Osteocyte (in vitro differentiated cells): ENCODE measurements around the gene SLC37A4. TPM values are rescaled to one million over a fixed set of nuclear protein-coding genes. Genes with fewer than 3 reads are reported as not detected.

Experiments used
- DNase-seq: peaks from one replicate; pipeline ENCODE4 v3.0.0; 2021; ENCODE audit warnings: mixed read lengths; ENCODE audit not compliant: unreplicated experiment; ENCODE audit errors: extremely low spot score
- H3K27ac Mint-ChIP-seq: one replicate; pipeline ENCODE4 v1.8.0; 2021; ENCODE audit warnings: mild to moderate bottlenecking, mixed read lengths; ENCODE audit not compliant: unreplicated experiment
- H3K27me3 Mint-ChIP-seq: one replicate; pipeline ENCODE4 v1.8.0; 2021; ENCODE audit warnings: mixed read lengths; ENCODE audit not compliant: unreplicated experiment
- H3K36me3 Mint-ChIP-seq: one replicate; pipeline ENCODE4 v1.8.0; 2021; ENCODE audit warnings: mixed read lengths; ENCODE audit not compliant: unreplicated experiment
- H3K4me1 Mint-ChIP-seq: one replicate; pipeline ENCODE4 v1.8.0; 2021; ENCODE audit warnings: mixed read lengths; ENCODE audit not compliant: unreplicated experiment
- H3K4me3 Mint-ChIP-seq: one replicate; pipeline ENCODE4 v1.8.0; 2021; ENCODE audit warnings: mild to moderate bottlenecking, moderate library complexity, mixed read lengths; ENCODE audit not compliant: unreplicated experiment
- H3K9me3 Mint-ChIP-seq: one replicate; pipeline ENCODE4 v1.8.0; 2021; ENCODE audit warnings: mixed read lengths; ENCODE audit not compliant: unreplicated experiment
- CTCF ChIP-seq: fragments of 200-600 bp; sonication (generic); IDR thresholded peaks from 2 replicates; pipeline ENCODE4 v1.5.0; 2021; ENCODE audit warnings: antibody characterized with exemption, mild to moderate bottlenecking, moderate library complexity
- total RNA-seq: library from RNA; stranded (reverse); gene quantifications from 2 replicates; pipeline ENCODE4 v1.2.1, GENCODE V29; 2021

SLC37A4 gene
- total RNA-seq, 1 donor from 2014 or later, result 16.3 TPM

- no peak for DNase-seq
- Mint-ChIP-seq H3K27me3 (no peaks in the 10 kb centered on the region), H3K4me3 (no peak overlapping the region), H3K36me3 (peaks cover 65% of the 10 kb centered on the region), H3K9me3 (no peaks in the 10 kb centered on the region), H3K4me1 (no peaks in the 10 kb centered on the region), H3K27ac (no peak overlapping the region)
- TF ChIP-seq CTCF, result no peak
Observed at GRCh38 chr11:119049081-119049480, 18.4 kb upstream of the SLC37A4 start.

GRCh38 chr11:119048644-119049043, 18.0 kb upstream of the SLC37A4 start:
- Mint-ChIP-seq H3K9me3 (no peaks in the 10 kb centered on the region), H3K4me1 (no peaks in the 10 kb centered on the region), H3K27ac (no peak overlapping the region), H3K27me3 (no peaks in the 10 kb centered on the region), H3K36me3 (peaks cover 62% of the 10 kb centered on the region), H3K4me3 (no peak overlapping the region)
- no peak for DNase-seq
- no peak for TF ChIP-seq CTCF

- Mint-ChIP-seq H3K27me3 (no peaks in the 10 kb centered on the region), H3K4me3 (no peak overlapping the region), H3K27ac (no peak overlapping the region)
Observed at GRCh38 chr11:119047205-119047604, 16.5 kb upstream of the SLC37A4 start.

GRCh38 chr11:119046489-119046888, 15.8 kb upstream of the SLC37A4 start:
- Mint-ChIP-seq H3K4me1 (no peaks in the 10 kb centered on the region), H3K27ac (no peak overlapping the region), H3K4me3 (no peak overlapping the region), H3K36me3 (peaks cover 43% of the 10 kb centered on the region), H3K27me3 (no peaks in the 10 kb centered on the region), H3K9me3 (no peaks in the 10 kb centered on the region)
- TF ChIP-seq CTCF, result no peak
- DNase-seq, result no peak

More at GRCh38 chr11:119047205-119047604, 16.5 kb upstream of the SLC37A4 start:
- Mint-ChIP-seq H3K36me3 (peaks cover 47% of the 10 kb centered on the region), H3K9me3 (no peaks in the 10 kb centered on the region), H3K4me1 (no peaks in the 10 kb centered on the region)
- TF ChIP-seq CTCF, result no peak
- no peak for DNase-seq

GRCh38 chr11:119044708-119045107, 14.0 kb upstream of the SLC37A4 start:
- TF ChIP-seq CTCF, result no peak
- DNase-seq, result no peak
- Mint-ChIP-seq H3K36me3 (peaks cover 32% of the 10 kb centered on the region), H3K9me3 (no peaks in the 10 kb centered on the region), H3K27ac (no peak overlapping the region), H3K4me3 (no peak overlapping the region), H3K4me1 (no peaks in the 10 kb centered on the region), H3K27me3 (no peaks in the 10 kb centered on the region)
